ENCODE data around the gene CFAP97D1. TPM values are rescaled to one million over a fixed set of nuclear protein-coding genes. Genes with fewer than 3 reads are reported as not detected.

CFAP97D1 gene
- total and polyA plus RNA-seq, 2 donors (not counting 1 experiment from before 2014, with no cell fraction given): 0.01 TPM; not detected in 1

GRCh38 chr17:43790311-43790940, 10.2 kb downstream of the CFAP97D1 start:
- peaks cover 0 to 6% (median 0%) of the 10 kb centered on the region in 4 experiments for H3K27me3 ChIP-seq (replicated peaks in 1 of 4; ENCODE audit: control extremely low read depth in 1 of 4, control insufficient read depth in 3 of 4, insufficient read depth in 4 of 4, low read length in 3 of 4)
- no peak for ATAC-seq (ENCODE audit: low read depth)
- H3K79me2 ChIP-seq (ENCODE audit: control insufficient read depth, insufficient read depth, low read length): no peaks in the 10 kb centered on the region
- DNase-seq: no peak
- intact Hi-C loops (cut with micrococcal nuclease): no loop called here
- TF ChIP-seq CTCF (IDR thresholded peaks at IDR 0.05) (no peak), EZH2 (IDR thresholded peaks at IDR 0.05; ENCODE audit: borderline replicate concordance, insufficient read depth, low read depth, low read length, poor library complexity, severe bottlenecking) (no peak)
- no peak overlapping the region for H3K4me3 ChIP-seq (ENCODE audit: control extremely low read depth in 1 of 5, extremely low read depth in 1 of 5, insufficient read depth in 1 of 5, low read depth in 2 of 5, low read length in 4 of 5)
- peaks cover 6% of the 10 kb centered on the region for H3K4me1 Mint-ChIP-seq
- POLR2A ChIA-PET: no interaction called here
- H3K9ac ChIP-seq (ENCODE audit: low read length): no peak overlapping the region
- H3K4me3 Mint-ChIP-seq: no peak overlapping the region
- H3K9me3 Mint-ChIP-seq (ENCODE audit: insufficient read depth): peaks cover 2% of the 10 kb centered on the region
- H3K9me3 ChIP-seq (ENCODE audit: control extremely low read depth in 1 of 3, control insufficient read depth in 2 of 3, insufficient read depth in 1 of 3, low read length in 2 of 3): no peaks in the 10 kb centered on the region
- no peak overlapping the region for H3K4me2 ChIP-seq (replicated peaks; ENCODE audit: low read depth, low read length, poor library complexity, severe bottlenecking)
- no peak overlapping the region for H3K27ac Mint-ChIP-seq
- H3K27ac ChIP-seq (ENCODE audit: low read length in 2 of 2): no peak overlapping the region
- CTCF ChIA-PET: interaction anchor here (0.6 kb wide), 2 partner anchors 14 to 266 kb away, joined by 3 read pairs; no protein-coding TSS in a partner anchor
- H4K20me1 ChIP-seq (ENCODE audit: control insufficient read depth, insufficient read depth, low read length, poor library complexity, severe bottlenecking): no peaks in the 10 kb centered on the region
- peaks cover 30% of the 10 kb centered on the region for H3K27me3 Mint-ChIP-seq
- H2AFZ ChIP-seq (ENCODE audit: insufficient read depth, low read depth, low read length, poor library complexity, severe bottlenecking): no peak overlapping the region
- no peaks in the 10 kb centered on the region for H3K36me3 ChIP-seq (replicated peaks in 1 of 2; ENCODE audit: control extremely low read depth in 1 of 2, control insufficient read depth in 1 of 2, extremely low read depth in 1 of 2, insufficient read depth in 2 of 2, low read length in 1 of 2)
- WGBS (ENCODE audit: insufficient coverage): 88% methylated on average over 11 of the region's 14 CpGs
- no peaks in the 10 kb centered on the region for H3K4me1 ChIP-seq (ENCODE audit: control insufficient read depth in 2 of 2, insufficient read depth in 2 of 2, low read length in 2 of 2)

- ATAC-seq (ENCODE audit: low read depth): no peak
- Mint-ChIP-seq H3K9me3 (ENCODE audit: insufficient read depth) (peaks cover 2% of the 10 kb centered on the region), H3K27me3 (peaks cover 33% of the 10 kb centered on the region)
These were observed 11.4 kb downstream of the CFAP97D1 start for GRCh38 chr17:43791589-43791988.

More at GRCh38 chr17:43791589-43791988, 11.4 kb downstream of the CFAP97D1 start:
- Histone ChIP-seq H3K36me3 (replicated peaks in 1 of 2; ENCODE audit: control extremely low read depth in 1 of 2, control insufficient read depth in 1 of 2, extremely low read depth in 1 of 2, insufficient read depth in 2 of 2, low read length in 1 of 2) (no peaks in the 10 kb centered on the region), H2AFZ (ENCODE audit: insufficient read depth, low read depth, low read length, poor library complexity, severe bottlenecking) (no peak overlapping the region), H3K4me3 (ENCODE audit: control extremely low read depth in 1 of 5, extremely low read depth in 1 of 5, insufficient read depth in 1 of 5, low read depth in 2 of 5, low read length in 4 of 5) (no peak overlapping the region), H3K9ac (ENCODE audit: low read length) (no peak overlapping the region), H3K4me2 (replicated peaks; ENCODE audit: low read depth, low read length, poor library complexity, severe bottlenecking) (no peak overlapping the region), H4K20me1 (ENCODE audit: control insufficient read depth, insufficient read depth, low read length, poor library complexity, severe bottlenecking) (no peaks in the 10 kb centered on the region), H3K4me1 (ENCODE audit: control insufficient read depth in 2 of 2, insufficient read depth in 2 of 2, low read length in 2 of 2) (no peaks in the 10 kb centered on the region), H3K9me3 (ENCODE audit: control extremely low read depth in 1 of 3, control insufficient read depth in 2 of 3, insufficient read depth in 1 of 3, low read length in 2 of 3) (no peaks in the 10 kb centered on the region), H3K27me3 (replicated peaks in 1 of 4; ENCODE audit: control extremely low read depth in 1 of 4, control insufficient read depth in 3 of 4, insufficient read depth in 4 of 4, low read length in 3 of 4) (peaks cover 0 to 6% (median 0%) of the 10 kb centered on the region in 4 experiments), H3K27ac (ENCODE audit: low read length in 2 of 2) (no peak overlapping the region), H3K79me2 (ENCODE audit: control insufficient read depth, insufficient read depth, low read length) (no peaks in the 10 kb centered on the region)
- Mint-ChIP-seq H3K4me3 (no peak overlapping the region), H3K27ac (no peak overlapping the region), H3K4me1 (peaks cover 6% of the 10 kb centered on the region)
- DNase-seq: no peak
- ChIA-PET CTCF (no interaction called here), POLR2A (no interaction called here)
- no CpG with 5 or more reads among the region's 3 CpGs for WGBS (ENCODE audit: insufficient coverage)
- no peak for TF ChIP-seq EZH2 (IDR thresholded peaks at IDR 0.05; ENCODE audit: borderline replicate concordance, insufficient read depth, low read depth, low read length, poor library complexity, severe bottlenecking)
- no peak for TF ChIP-seq CTCF (IDR thresholded peaks at IDR 0.05)
- intact Hi-C loops (cut with micrococcal nuclease): no loop called here

Measured in B cell (primary cell).